SK-N-SH (cell line): Measurements from ENCODE around the gene ZNG1F.
"Not testable (repeated sequence)": the region's sequence is repeated elsewhere in the genome, so short reads cannot be mapped to it uniquely, and the experiment has no call there.

ENCODE experiments used
- CHD2 ChIP-seq: fragments of 150-350 bp; IDR thresholded peaks from 2 replicates; pipeline ENCODE4 v1.6.1; 2018; ENCODE audit warnings: low read length; ENCODE audit not compliant: partially characterized antibody
- CTCF ChIP-seq: fragments of 200-600 bp; sonication (generic); IDR thresholded peaks from 2 replicates; pipeline ENCODE4 v1.6.1; 2017; ENCODE audit warnings: antibody characterized with exemption, mild to moderate bottlenecking, moderate library complexity
- FOXM1 ChIP-seq: IDR thresholded peaks from 2 replicates; pipeline ENCODE4 v1.4.0; 2012; ENCODE audit warnings: low read depth, mild to moderate bottlenecking
- GATA2 ChIP-seq: sonication (generic); formaldehyde crosslinking; IDR thresholded peaks from 2 replicates; pipeline ENCODE4 v1.5.0; 2020; ENCODE audit warnings: mild to moderate bottlenecking, missing genetic modification reagents
- PBX3 ChIP-seq: IDR thresholded peaks from 2 replicates; pipeline ENCODE4; 2012
- POLR2AphosphoS5 ChIP-seq: IDR thresholded peaks from 2 replicates; pipeline ENCODE4 v1.6.1; 2012; ENCODE audit warnings: low read depth, low read length
- RAD21 ChIP-seq: IDR thresholded peaks from 2 replicates; pipeline ENCODE4 v1.6.1; 2012; ENCODE audit warnings: mild to moderate bottlenecking, low read length
- REST ChIP-seq: IDR thresholded peaks from 2 replicates; pipeline ENCODE4 v1.6.1; 2012; ENCODE audit warnings: mild to moderate bottlenecking, low read depth, low read length, moderate library complexity
- RXRA ChIP-seq: IDR thresholded peaks from 2 replicates; pipeline ENCODE4 v1.4.0; 2012; ENCODE audit warnings: low read depth, mild to moderate bottlenecking, borderline replicate concordance
- SMC3 ChIP-seq: IDR thresholded peaks from 2 replicates; pipeline ENCODE4 v1.6.1; 2012; ENCODE audit warnings: low read depth, low read length, improper control_type of control experiment
- TCF12 ChIP-seq: IDR thresholded peaks from 2 replicates; pipeline ENCODE4 v1.4.0; 2012
- USF2 ChIP-seq: fragments of 150-350 bp; IDR thresholded peaks from 2 replicates; pipeline ENCODE4 v1.6.1; 2017; ENCODE audit warnings: antibody characterized with exemption, low read length, low read depth, borderline replicate concordance
- YY1 ChIP-seq: IDR thresholded peaks from 2 replicates; pipeline ENCODE4 v1.4.0; 2012; ENCODE audit warnings: low read depth, mild to moderate bottlenecking

DNA sequence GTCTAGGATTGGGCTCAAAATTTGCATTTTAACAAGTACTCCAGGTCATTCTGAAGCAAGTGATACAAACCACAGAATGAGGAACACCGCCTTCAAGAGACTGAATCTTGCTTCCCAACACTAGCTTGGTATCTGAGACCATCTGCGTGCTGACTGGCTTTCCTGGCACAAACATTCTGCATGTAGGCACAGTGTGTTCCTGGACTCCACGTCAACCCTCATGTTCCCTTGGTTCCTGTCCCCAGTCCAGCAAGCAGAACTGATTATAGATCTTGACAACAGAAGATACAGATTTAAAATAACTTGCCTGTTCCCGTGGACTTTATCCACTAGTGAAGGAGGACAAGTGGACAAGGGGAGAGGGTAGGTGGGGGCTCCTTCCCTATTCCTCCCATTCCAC lies 30.7 kb upstream of the ZNG1F start:
- not testable (repeated sequence) for TF ChIP-seq PBX3, CHD2, CTCF, YY1, USF2, POLR2AphosphoS5, RAD21, GATA2, TCF12, RXRA, FOXM1, REST, SMC3
